ENCODE measurements around the gene SEPTIN2.
"Not testable (repeated sequence)": the region's sequence is repeated elsewhere in the genome, so short reads cannot be mapped to it uniquely, and the experiment has no call there.

SEPTIN2 gene

GRCh38 chr2:241313543-241314095 is 2.1 kb upstream of the SEPTIN2 start:
- DNase-seq (ENCODE audit: low read depth in 1 of 2, low spot score in 1 of 2), result no peak

DNA sequence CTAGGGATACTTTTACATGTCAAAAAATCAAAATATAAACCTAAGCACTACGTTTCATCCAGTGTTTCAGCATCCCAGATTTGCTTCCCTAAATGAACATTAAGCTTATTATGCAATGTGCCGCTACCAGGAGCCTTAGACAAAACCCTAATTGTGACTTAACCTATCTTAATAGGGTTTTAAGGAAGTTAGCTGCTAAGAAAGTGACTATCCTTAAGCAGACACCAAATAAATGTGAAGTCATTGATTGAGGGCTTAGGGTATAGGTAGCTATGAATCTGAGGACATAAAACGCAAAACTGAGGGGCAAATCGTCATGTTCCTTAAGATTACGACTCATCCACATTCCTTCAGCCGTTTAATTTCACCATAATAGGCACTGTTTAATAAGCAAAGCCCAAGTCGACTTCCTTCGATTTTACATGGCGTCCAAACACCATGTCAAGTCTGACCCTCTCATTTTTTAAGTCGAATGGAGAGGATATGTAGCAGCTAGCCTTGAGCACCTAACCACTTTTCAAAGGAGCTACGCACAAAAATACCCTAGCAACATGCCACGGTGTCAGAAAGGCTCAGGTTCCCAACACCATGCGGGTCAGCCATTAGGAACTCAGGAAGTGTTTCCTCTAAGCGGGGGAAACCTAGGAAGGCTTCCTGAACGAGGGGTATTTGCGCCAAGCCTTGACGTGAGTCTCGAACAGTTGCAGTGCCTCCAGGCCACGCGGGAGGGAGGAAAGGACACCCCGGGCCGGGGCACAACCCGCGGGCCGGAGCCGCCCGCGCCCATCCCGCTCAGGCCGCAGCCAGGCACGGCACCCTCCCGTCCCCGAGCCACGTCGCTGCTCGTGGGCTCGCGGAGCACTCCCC is 1.3 kb upstream of the SEPTIN2 start:
- DNase-seq (ENCODE audit: low read depth in 1 of 2, low spot score in 1 of 2), result no peak

GRCh38 chr2:241315093-241315878 is 439 bp upstream of the SEPTIN2 start, which contains the start of gene HDLBP:
HDLBP (minus strand) TSS chr2:241315672; CDS start chr2:241266869, 48,803 bp downstream.
- DNase-seq (ENCODE audit: low read depth in 1 of 2, low spot score in 1 of 2), result peak; percentile 100

GRCh38 chr2:241316825-241317224 is 1.1 kb downstream of the SEPTIN2 start:
- no peak for DNase-seq (ENCODE audit: low read depth in 1 of 2, low spot score in 1 of 2)

- no peak for DNase-seq (ENCODE audit: low read depth in 1 of 2, low spot score in 1 of 2)
Measured at GRCh38 chr2:241317391-241317790, 1.7 kb downstream of the SEPTIN2 start.

- DNase-seq (ENCODE audit: low read depth in 1 of 2, low spot score in 1 of 2), result not testable (repeated sequence)
Measured at GRCh38 chr2:241318830-241319229, 3.1 kb downstream of the SEPTIN2 start.

- no peak for DNase-seq (ENCODE audit: low read depth in 1 of 2, low spot score in 1 of 2)
Measured at GRCh38 chr2:241320394-241320793, 4.7 kb downstream of the SEPTIN2 start.

DNA sequence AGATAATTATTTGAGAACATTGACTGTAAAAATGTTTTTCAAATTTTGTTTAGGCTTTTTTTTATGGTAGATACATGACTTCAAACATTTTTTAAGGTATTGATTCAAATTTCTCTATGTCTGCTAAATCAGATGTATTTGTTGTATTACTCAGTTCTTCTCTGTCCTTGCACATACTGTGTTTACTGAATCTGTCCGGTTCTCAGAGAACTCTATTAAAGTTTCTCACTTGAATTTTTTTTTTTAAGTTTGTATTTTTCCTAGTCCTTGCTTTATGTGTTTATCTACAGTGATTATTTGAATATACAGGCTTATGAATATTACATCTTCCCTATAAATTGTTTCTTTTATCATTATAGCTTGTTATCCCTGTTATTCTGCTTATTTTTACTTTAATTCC is 5.3 kb downstream of the SEPTIN2 start:
- DNase-seq (ENCODE audit: low read depth in 1 of 2, low spot score in 1 of 2), result no peak

DNA sequence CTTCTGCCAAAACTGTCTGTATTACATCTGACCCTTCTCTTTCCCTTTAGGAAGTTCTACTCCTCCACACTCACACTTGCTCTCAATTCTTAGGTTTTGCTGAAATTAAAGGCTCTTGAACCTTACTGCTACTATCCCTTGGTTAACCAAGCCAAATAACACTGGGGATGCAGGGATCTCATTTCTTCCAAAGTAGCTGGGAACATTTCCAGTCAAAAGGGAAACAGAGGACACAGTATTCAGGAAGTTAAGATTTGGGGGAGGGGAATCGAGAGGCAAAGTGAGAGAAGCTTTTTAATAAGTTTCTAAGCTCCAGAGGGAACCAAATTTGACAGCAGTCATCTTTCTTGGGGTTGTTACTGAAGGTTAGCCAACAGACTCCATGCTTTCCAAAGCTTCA is 6.2 kb downstream of the SEPTIN2 start:
- no peak for DNase-seq (ENCODE audit: low read depth in 1 of 2, low spot score in 1 of 2)

GRCh38 chr2:241323778-241324177 is 8.1 kb downstream of the SEPTIN2 start:
- DNase-seq (ENCODE audit: low read depth in 1 of 2, low spot score in 1 of 2), result no peak

- no peak for DNase-seq (ENCODE audit: low read depth in 1 of 2, low spot score in 1 of 2)
Measured at GRCh38 chr2:241324775-241325174, 9.1 kb downstream of the SEPTIN2 start.

DNA sequence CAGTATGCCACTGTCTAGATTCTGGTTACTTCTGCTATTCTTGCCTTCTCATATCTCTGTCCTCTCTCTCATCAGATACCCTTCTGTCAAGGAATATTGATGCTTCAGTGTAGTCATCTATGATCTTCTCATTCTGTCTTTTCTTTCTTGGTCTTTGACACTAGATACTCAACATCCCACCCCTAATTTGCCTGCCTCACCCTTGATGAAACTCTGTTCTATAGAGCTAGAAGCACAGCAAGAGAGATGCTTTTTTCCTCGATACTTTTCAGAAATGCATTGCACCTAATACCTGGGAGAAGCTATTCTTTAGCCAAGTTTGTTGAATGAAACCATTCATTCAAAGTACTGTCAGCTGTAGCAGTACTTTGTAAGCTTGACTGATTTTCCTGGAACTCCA is 9.5 kb downstream of the SEPTIN2 start:
- DNase-seq (ENCODE audit: low read depth in 1 of 2, low spot score in 1 of 2), result no peak

- DNase-seq (ENCODE audit: low read depth in 1 of 2, low spot score in 1 of 2), result no peak
Measured at GRCh38 chr2:241329669-241330615, 14.2 kb downstream of the SEPTIN2 start.

DNA sequence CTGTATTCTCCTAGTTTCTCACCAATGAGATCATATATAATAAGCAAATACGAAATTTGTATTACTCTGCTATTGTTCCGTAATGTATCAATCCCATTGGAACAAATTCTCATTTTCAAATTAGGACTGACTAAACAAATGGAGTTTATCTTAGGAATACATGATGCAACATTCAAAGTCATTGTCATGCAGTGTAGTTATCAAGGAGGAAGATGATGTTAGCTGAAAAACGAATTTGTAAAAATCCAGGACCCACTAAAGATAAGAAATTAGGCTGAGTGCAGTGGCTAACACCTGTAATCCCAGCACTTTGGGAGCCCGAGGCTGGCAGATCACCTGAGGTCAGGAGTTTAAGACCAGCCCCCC is 14.9 kb downstream of the SEPTIN2 start:
- DNase-seq (ENCODE audit: low read depth in 1 of 2, low spot score in 1 of 2), result no peak

- no peak for DNase-seq (ENCODE audit: low read depth in 1 of 2, low spot score in 1 of 2)
Measured at GRCh38 chr2:241334813-241335212, 19.1 kb downstream of the SEPTIN2 start.

DNA sequence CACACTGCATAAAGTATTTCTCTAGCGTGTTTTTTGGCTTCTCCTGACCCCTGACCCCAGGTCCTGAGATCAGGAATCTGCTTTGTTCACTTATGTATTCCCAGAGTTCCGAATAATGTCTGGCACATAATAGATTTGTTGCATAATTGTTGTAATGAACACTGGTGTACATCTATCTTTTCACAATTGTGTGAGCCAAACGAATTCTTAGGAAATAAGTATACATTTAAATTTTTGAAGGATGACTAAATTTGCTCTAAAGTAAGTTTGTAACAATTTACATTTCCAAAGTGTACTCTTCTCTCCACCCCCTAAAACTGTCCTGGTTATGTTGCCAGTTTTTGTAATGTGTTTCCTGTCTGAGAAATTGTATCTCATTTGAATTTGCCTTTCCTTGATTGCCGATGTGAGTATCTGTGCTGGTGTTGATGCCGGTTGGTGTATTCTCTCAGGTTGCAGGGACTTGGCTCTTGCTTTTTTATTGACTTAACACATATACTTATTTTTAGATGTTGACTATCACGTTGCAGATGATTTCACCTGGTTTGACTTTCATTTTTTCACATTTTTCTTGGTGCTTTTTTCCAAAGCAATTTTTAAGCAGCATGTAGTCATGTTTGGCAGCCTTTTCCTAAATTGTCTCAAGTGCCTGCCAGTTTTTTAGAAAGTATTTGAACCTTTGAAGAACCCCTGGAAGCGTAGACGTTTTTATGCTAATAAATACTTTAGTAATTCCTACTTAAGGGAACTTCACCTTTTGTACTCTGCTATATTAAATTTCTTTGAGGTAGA is 24.3 kb downstream of the SEPTIN2 start:
- no peak for DNase-seq (ENCODE audit: low read depth in 1 of 2, low spot score in 1 of 2)

DNA sequence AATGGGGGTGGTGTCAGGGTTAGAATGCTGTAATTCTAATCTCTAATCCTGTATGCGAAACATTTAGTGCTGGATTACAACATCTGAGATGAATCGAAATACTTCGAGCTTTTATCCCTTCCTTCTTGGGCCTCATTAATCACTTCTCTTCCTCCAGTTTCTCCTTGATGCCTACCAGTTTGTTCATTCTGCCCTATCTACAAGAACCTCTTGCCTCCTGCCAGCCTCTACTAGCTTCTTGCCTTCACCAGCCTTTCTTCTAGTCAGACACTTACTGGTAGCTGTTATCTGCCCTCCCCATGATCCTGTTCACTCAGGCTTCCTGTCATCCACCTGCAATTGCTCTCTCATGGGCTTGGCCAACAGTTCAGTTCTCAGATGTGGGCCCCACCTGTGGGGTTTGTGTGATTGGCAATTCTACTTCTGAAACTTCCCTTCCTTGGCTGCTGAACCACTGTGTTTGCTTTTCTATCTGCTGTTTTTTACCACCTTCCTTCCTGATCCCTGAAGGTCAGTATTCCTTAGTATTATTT is 25.0 kb downstream of the SEPTIN2 start:
- no peak for DNase-seq (ENCODE audit: low read depth in 1 of 2, low spot score in 1 of 2)

- no peak for DNase-seq (ENCODE audit: low read depth in 1 of 2, low spot score in 1 of 2)
Measured at GRCh38 chr2:241344925-241345651, 29.4 kb downstream of the SEPTIN2 start.

DNA sequence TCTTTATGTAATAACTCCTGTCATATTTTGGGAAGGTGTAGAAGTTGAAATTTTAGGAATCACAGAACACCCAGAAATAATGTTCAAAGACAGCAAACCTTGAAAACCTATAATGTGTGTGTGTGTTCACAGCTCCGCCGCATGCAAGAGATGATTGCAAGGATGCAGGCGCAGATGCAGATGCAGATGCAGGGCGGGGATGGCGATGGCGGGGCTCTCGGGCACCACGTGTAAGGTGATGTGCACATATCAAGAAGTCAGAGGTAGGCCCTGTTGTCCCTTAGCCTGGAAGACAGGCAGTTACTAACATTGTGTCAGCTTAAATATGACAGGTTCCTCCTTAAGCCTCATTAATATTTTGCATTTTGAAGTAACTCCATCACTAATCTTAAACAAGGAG is 34.2 kb downstream of the SEPTIN2 start:
- no peak for DNase-seq (ENCODE audit: low read depth in 1 of 2, low spot score in 1 of 2)

All from stimulated activated CD4-positive, alpha-beta T cell treated with anti-CD3 and anti-CD28 coated beads, Interleukin-15, amount 100 ng/mL, for 1 hour (primary cell).